Measurements from ENCODE around the gene AFTPH.

DNA sequence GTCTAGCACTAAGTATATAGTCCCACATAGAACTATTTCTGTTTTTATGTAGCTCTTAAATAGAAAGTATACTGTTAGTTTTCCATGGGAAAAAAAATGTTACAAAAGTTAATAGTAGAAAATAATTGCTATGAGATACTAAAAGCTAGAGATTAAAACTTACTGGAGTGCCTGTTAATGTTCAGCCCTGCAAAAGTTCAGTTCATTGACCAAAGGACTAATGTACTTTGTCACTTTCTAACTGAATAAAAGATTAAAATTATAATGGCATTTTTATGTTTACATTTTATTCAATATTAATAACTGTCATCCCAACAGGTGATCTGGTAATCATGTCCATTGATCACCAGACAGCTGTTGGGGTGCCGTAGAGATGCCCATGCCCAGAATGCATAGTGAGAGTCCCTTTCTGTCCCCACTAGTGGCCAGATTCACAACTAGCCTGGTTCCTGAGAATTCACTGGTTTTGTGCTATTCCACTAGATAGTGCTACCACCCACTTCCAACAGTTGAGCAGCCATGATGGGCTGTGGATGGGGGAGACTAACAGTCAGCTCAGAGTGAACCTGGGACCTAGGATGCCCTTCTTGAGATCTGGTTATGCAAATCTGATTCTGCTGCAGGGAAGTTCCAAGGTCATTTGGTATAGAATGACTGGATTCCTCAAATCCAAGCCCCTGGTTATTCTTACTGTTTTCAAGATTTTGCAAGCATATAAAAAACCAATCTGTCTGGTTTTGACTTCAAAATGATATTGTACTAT is 57.8 kb downstream of the AFTPH start:
- no peak for TF ChIP-seq POLR2A (IDR thresholded peaks at IDR 0.05)
- TF ChIP-seq, protein P1, sequence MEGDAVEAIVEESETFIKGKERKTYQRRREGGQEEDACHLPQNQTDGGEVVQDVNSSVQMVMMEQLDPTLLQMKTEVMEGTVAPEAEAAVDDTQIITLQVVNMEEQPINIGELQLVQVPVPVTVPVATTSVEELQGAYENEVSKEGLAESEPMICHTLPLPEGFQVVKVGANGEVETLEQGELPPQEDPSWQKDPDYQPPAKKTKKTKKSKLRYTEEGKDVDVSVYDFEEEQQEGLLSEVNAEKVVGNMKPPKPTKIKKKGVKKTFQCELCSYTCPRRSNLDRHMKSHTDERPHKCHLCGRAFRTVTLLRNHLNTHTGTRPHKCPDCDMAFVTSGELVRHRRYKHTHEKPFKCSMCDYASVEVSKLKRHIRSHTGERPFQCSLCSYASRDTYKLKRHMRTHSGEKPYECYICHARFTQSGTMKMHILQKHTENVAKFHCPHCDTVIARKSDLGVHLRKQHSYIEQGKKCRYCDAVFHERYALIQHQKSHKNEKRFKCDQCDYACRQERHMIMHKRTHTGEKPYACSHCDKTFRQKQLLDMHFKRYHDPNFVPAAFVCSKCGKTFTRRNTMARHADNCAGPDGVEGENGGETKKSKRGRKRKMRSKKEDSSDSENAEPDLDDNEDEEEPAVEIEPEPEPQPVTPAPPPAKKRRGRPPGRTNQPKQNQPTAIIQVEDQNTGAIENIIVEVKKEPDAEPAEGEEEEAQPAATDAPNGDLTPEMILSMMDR (IDR thresholded peaks at IDR 0.05) = no peak

All from testis (tissue), 2 donors.